22Rv1 (cell line): ENCODE measurements around the gene FAM83D.

Source experiments
- ZFX ChIP-seq: fragments of 450-650 bp; IDR thresholded peaks from 2 replicates; pipeline ENCODE4 v1.6.1; 2017; ENCODE audit warnings: antibody characterized with exemption, borderline replicate concordance
- TF ChIP-seq, protein P1 (sequence below): fragments of 450-650 bp; IDR thresholded peaks from 2 replicates; pipeline ENCODE4 v1.5.1; 2017; ENCODE audit warnings: mild to moderate bottlenecking

- TF ChIP-seq, protein P1, sequence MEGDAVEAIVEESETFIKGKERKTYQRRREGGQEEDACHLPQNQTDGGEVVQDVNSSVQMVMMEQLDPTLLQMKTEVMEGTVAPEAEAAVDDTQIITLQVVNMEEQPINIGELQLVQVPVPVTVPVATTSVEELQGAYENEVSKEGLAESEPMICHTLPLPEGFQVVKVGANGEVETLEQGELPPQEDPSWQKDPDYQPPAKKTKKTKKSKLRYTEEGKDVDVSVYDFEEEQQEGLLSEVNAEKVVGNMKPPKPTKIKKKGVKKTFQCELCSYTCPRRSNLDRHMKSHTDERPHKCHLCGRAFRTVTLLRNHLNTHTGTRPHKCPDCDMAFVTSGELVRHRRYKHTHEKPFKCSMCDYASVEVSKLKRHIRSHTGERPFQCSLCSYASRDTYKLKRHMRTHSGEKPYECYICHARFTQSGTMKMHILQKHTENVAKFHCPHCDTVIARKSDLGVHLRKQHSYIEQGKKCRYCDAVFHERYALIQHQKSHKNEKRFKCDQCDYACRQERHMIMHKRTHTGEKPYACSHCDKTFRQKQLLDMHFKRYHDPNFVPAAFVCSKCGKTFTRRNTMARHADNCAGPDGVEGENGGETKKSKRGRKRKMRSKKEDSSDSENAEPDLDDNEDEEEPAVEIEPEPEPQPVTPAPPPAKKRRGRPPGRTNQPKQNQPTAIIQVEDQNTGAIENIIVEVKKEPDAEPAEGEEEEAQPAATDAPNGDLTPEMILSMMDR, result no peak
- no peak for TF ChIP-seq ZFX
Measured at GRCh38 chr20:38987777-38988176, 61.6 kb downstream of the FAM83D start.
